ENCODE measurements around the gene WDR45B.
"Not testable (repeated sequence)": the region's sequence is repeated elsewhere in the genome, so short reads cannot be mapped to it uniquely, and the experiment has no call there.

The WDR45B gene

GRCh38 chr17:82599674-82600661 is 48.3 kb downstream of the WDR45B start:
- no peak for DNase-seq (ENCODE audit: low read depth in 2 of 2)

DNA sequence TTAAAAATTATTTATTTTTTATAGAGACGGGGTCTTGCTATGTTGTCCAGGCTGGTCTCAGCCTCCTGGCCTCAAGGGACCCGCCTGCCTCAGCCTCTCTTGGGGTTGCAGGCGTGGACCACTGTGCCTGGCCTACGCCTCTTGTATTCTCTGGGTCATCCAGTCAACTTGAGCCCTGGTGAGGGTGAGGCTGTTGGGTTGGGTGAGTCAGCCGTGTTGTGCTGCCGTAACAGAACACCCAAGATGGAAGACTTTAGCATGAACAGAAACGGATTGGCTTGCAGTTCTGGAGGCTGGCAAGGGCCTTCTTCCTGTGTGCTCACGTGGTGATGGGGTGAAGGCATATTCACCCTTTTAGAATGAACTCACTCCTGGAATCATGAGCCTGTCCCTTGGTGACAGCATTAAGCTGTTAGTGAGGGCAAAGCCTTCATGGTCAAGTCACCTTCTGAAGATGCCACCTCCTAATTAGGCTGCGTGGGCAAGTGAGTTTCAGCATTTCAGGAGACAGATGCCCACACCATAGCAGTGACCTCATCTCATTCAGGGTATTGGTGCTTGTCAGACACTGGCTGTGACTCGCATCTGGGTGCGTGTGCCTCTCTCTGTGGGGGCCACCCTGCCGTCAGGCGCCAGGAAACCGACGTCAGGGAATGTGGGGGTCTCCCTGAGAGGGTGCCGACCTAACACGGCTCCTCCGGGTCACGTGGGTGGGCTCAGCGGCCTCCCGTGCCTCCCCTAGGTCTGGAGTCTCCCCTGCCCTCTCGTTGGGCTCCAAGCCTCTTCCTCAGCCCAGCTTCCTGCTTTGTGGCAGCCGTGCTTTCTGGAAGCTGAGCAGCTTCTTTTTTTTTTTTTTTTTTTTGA is 49.8 kb downstream of the WDR45B start:
- no peak for DNase-seq (ENCODE audit: low read depth in 2 of 2)

GRCh38 chr17:82596837-82597672 is 51.2 kb downstream of the WDR45B start:
- no peak for DNase-seq (ENCODE audit: low read depth in 2 of 2)

- DNase-seq (ENCODE audit: low read depth in 2 of 2), result no peak
Measured at GRCh38 chr17:82596296-82596695, 51.9 kb downstream of the WDR45B start.

- DNase-seq (ENCODE audit: low read depth in 2 of 2), result no peak
Measured at GRCh38 chr17:82595893-82596292, 52.4 kb downstream of the WDR45B start.

DNA sequence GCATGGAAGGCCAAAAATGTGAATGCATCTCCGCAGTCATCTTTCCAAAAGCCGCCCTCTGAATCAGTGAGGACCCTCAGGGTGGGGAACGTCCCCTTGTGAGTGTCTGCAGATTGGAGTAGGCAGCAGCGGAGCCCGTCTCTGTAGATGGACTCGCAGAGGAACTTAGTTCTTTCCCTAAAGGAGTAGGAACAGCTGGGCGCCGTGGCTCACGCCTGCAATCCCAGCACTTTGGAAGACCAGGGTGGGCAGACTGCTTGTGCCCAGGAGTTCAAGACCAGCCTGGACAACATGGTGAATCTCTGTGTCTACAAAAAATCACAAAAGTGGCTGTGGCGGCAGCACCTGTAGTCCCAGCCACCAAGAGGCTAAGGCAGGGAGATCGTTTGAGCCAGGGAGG is 53.7 kb downstream of the WDR45B start:
- DNase-seq (ENCODE audit: low read depth in 2 of 2), result no peak

DNA sequence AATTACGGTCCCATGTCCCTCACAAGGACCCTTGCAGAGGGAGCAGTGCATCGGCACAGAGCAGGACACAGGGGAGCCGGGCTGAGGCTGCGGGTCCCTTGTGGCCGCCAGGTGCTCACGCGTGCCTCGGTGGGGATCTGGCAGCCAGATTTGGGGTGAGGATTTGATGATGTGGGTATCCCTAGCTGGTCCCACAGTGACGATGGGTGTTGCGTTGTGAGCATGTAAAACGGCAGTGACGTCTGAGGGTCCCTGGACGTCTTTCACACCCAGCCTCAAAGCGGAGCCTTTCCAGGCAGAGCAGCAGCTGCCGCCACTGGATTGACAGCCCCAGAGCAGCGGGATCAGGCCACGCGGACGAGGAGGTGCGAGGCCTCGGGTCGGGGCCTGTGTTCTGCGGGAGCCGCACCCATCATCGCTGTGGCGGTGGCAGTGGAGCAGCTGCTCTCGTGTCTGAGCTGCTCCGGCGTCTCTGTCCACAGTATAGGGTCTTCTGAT is 54.6 kb downstream of the WDR45B start:
- DNase-seq (ENCODE audit: low read depth in 2 of 2), result no peak

DNA sequence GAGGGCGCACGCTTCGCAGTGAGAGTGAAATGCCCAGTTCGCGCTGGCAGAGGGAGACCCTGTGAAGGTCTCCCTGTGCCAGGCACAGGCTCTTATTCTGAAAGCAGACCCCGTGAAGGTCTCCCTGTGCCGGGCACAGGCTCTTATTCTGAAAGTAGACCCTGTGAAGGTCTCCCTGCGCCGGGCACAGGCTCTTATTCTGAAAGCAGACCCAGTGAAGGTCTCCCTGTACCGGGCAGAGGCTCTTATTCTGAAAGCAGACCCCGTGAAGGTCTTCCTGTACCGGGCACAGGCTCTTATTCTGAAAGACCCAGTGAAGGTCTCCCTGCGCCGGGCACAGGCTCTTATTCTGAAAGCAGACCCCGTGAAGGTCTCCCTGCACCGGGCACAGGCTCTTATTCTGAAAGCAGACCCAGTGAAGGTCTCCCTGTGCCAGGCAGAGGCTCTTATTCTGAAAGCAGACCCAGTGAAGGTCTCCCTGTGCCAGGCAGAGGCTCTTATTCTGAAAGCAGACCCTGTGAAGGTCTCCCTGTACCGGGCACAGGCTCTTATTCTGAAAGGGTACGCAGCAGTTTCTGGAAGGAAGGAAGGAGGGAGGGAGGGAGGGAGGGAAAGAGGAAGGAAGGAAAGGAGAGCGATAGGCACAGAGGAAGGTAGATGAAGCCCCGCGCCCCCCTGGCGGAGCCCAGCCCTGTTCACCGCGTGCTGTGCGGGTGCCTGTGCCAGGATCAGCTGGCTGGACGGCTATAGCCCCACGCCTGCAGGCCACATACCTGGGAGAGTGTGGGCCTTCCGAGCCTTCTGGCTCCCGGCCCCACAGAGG is 55.3 kb downstream of the WDR45B start:
- no peak for DNase-seq (ENCODE audit: low read depth in 2 of 2)

- no peak for DNase-seq (ENCODE audit: low read depth in 2 of 2)
Measured at GRCh38 chr17:82592289-82592766, 55.9 kb downstream of the WDR45B start.

GRCh38 chr17:82590881-82591539 is 57.2 kb downstream of the WDR45B start:
- no peak for DNase-seq (ENCODE audit: low read depth in 2 of 2)

- no peak for DNase-seq (ENCODE audit: low read depth in 2 of 2)
Measured at GRCh38 chr17:82590216-82590615, 58.0 kb downstream of the WDR45B start.

GRCh38 chr17:82589851-82590180 is 58.4 kb downstream of the WDR45B start:
- no peak for DNase-seq (ENCODE audit: low read depth in 2 of 2)

GRCh38 chr17:82588266-82589175 is 59.7 kb downstream of the WDR45B start:
- no peak for DNase-seq (ENCODE audit: low read depth in 2 of 2)

DNA sequence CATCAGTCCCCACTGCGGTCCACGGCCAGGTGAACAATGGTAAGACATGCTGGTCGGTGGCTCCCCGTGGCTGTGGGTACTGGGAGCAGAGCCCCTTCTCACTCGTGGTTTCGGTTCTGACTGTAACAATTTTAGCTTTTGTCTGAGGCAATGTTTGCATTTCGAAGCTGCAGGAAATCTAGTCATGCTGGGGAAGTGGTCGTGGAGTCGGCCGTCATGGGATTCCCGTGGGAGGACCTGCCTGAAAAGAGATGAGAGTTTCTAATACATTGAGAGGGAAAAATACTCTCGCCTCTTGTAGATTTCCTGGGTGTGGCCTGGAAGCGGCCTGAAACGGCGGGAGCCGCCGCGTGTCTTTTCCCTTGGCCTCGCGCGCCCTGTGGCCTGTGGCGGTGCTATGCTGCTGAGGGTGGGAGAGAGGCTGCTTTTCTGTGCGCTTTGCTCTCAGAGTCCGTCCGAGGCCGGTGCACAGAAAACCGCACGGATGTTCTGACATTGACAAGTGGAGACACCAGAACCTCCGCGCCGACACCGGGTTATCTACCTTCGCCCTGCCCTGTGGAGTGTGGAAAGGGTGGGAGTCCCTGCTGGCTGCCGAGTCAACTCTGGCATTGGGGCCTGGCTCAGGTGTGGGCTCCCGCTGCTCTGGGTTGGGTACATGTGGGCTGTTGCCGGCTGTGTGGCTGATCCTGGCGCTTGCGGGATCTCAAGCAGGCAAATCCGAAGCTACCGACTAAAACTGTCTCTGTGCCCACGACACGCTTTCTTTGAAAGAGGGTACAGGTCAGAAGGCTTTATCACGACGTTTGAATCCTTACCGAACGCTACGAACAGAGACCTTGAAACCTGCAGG is 60.8 kb downstream of the WDR45B start:
- DNase-seq (ENCODE audit: low read depth in 2 of 2), result no peak

- no peak for DNase-seq (ENCODE audit: low read depth in 2 of 2)
Measured at GRCh38 chr17:82586576-82587233, 61.5 kb downstream of the WDR45B start.

- not testable (repeated sequence) for DNase-seq (ENCODE audit: low read depth in 2 of 2)
Measured at GRCh38 chr17:82585935-82586575, 62.2 kb downstream of the WDR45B start.

DNA sequence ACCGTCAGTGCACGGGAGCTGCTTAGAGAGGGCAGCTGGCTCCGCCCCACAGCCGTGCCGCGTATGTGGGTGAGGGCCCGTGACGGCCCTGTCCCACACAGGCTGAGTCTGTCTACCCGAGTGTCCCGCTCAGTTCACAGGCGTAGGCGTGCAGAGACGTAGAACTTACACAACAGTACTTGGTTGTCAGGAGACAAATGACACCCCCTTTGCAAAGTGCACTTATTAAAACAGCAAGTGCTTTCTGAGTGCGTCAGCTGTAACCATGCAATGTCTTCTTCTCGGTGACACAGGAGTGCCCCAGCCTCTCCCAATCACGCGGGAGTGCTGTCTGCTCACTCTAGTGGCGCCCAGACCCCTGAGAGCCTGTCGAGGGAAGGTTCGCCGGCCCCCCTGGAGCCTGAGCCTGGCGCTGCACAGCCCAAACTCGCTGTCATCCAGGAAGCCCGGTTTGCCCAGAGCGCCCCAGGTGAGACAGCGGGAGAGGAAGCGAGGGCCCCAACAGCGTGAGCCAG is 64.5 kb downstream of the WDR45B start:
- no peak for DNase-seq (ENCODE audit: low read depth in 2 of 2)

Data from stimulated activated CD4-positive, alpha-beta T cell treated with anti-CD3 and anti-CD28 coated beads, Interleukin-1b, Interleukin-23, amount 100 ng/mL, for 1 hour (primary cell).